ENCODE results near the gene CETN1.
A peak's percentile ranks its signal among the peaks of the same experiment; 100 is the strongest.

Gene CETN1

GRCh38 chr18:629269-630150, 49.3 kb downstream of the CETN1 start (continued):
- TF ChIP-seq TSHZ1 (tag by site-specific recombination; IDR thresholded peaks at IDR 0.05; ENCODE audit: borderline replicate concordance): no peak

- H3K27ac ChIP-seq (ENCODE audit: extremely low read depth, low read depth, low read length): no peak overlapping the region
- no peaks in the 10 kb centered on the region for H3K4me1 ChIP-seq (ENCODE audit: control insufficient read depth, insufficient read depth, low read length)
- no peaks in the 10 kb centered on the region for H3K36me3 ChIP-seq (ENCODE audit: control insufficient read depth in 2 of 2, insufficient read depth in 1 of 2, low read length in 2 of 2)
- H3K9me3 ChIP-seq (ENCODE audit: control insufficient read depth, insufficient read depth, low read depth, low read length): no peaks in the 10 kb centered on the region
- H3K4me3 ChIP-seq (ENCODE audit: low read depth, low read length): no peak overlapping the region
- TF ChIP-seq ZNF707 (tag by site-specific recombination; IDR thresholded peaks at IDR 0.05) (no peak), SETDB1 (IDR thresholded peaks at IDR 0.05; ENCODE audit: insufficient read length, low read length) (peak; percentile 11)
- ChIA-PET CTCF (interaction anchor here (0.6 to 11.8 kb wide), 7 partner anchors 12 to 208 kb away, joined by 3 to 184 read pairs (median 6); no protein-coding TSS in a partner anchor), POLR2A (interaction anchor here (0.6 to 5.1 kb wide), 2 partner anchors 26 to 30 kb away, joined by 3 to 17 read pairs; partner anchors contain the start of gene TYMS)
These were observed 51.4 kb downstream of the CETN1 start for GRCh38 chr18:631560-631959.
